Osteoblast (primary cell): ENCODE measurements around the gene S100A1. TPM values are rescaled to one million over a fixed set of nuclear protein-coding genes. Genes with fewer than 3 reads are reported as not detected.
"Not testable (repeated sequence)": the region's sequence is repeated elsewhere in the genome, so short reads cannot be mapped to it uniquely, and the experiment has no call there.

ENCODE experiments used
- DNase-seq: peaks from one replicate; pipeline ENCODE4 v3.0.0; 2011; ENCODE audit warnings: low spot score, mixed read lengths; ENCODE audit not compliant: insufficient read length; ENCODE audit errors: missing footprints
- H2AFZ ChIP-seq: 2 replicates; pipeline ENCODE4 v1.6.0; 2011; ENCODE audit warnings: mild to moderate bottlenecking, low read length
- H3K27ac ChIP-seq: 2 replicates; pipeline ENCODE4 v1.5.1; 2011; ENCODE audit warnings: mild to moderate bottlenecking, low read depth, low read length, moderate library complexity
- H3K27me3 ChIP-seq: 2 replicates; pipeline ENCODE4 v1.6.0; 2012; ENCODE audit warnings: mild to moderate bottlenecking, control low read depth, inconsistent platforms, low read length, moderate library complexity; ENCODE audit not compliant: insufficient read depth
- H3K36me3 ChIP-seq: 2 replicates; pipeline ENCODE4 v1.5.1; 2011; ENCODE audit warnings: mild to moderate bottlenecking, low read length, control low read depth, moderate library complexity; ENCODE audit not compliant: insufficient read depth
- H3K4me1 ChIP-seq: 2 replicates; pipeline ENCODE4 v1.5.1; 2011; ENCODE audit warnings: mild to moderate bottlenecking, low read length, control low read depth, moderate library complexity; ENCODE audit not compliant: insufficient read depth
- H3K4me2 ChIP-seq: 2 replicates; pipeline ENCODE4 v1.6.0; 2011; ENCODE audit warnings: mild to moderate bottlenecking, low read length; ENCODE audit not compliant: insufficient read depth
- H3K4me3 ChIP-seq: fragments of 200-600 bp; sonication (generic); 3 replicates; pipeline ENCODE4 v1.5.1; 2012; ENCODE audit warnings: mild to moderate bottlenecking, low read length, inconsistent platforms; ENCODE audit not compliant: insufficient read depth
- H3K79me2 ChIP-seq: 2 replicates; pipeline ENCODE4 v1.6.0; 2012; ENCODE audit warnings: mild to moderate bottlenecking, low read length, control low read depth, inconsistent platforms; ENCODE audit not compliant: insufficient read depth
- H3K9me3 ChIP-seq: 2 replicates; pipeline ENCODE4 v1.5.1; 2011; ENCODE audit warnings: low read depth, low read length, control low read depth
- H4K20me1 ChIP-seq: 2 replicates; pipeline ENCODE4 v1.6.0; 2012; ENCODE audit warnings: mild to moderate bottlenecking, low read length, control low read depth; ENCODE audit not compliant: insufficient read depth
- CTCF ChIP-seq: IDR thresholded peaks from 2 replicates; pipeline ENCODE4 v1.5.1; 2011; ENCODE audit warnings: mild to moderate bottlenecking, low read depth, low read length, moderate library complexity; ENCODE audit errors: extremely low read depth
- total RNA-seq: library from RNA; depleted of rRNA; stranded (reverse); fragments of >200 nt; gene quantifications from 2 replicates; pipeline ENCODE4 v1.2.3, GENCODE V29; 2012

The S100A1 gene
- total RNA-seq, 1 donor, result not detected

DNA sequence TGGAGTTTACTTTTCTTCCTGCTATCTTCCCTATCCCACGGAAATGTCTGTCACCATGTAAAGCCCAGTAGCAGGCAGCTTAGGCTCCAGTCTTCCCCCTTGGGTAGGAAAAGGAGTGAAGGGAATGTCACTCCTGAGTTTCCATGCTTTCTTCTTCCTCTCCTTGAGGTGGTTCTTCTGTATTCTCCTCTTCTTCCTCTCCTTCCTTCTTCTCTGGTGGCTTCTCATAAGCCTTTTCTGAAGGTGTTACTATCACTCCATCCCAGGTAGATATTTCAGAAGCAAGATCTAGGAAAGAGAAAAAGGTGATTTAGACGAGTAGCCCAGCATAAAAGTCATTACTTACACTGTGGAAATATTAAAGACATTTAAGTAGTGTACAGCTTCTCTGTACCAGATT is 34.0 kb downstream of the S100A1 start:
- Histone ChIP-seq H3K4me1 (peaks cover 18% of the 10 kb centered on the region), H3K4me3 (no peak overlapping the region), H3K79me2 (peaks cover 23% of the 10 kb centered on the region), H3K36me3 (peaks cover 67% of the 10 kb centered on the region), H3K4me2 (no peak overlapping the region), H3K27me3 (no peaks in the 10 kb centered on the region), H4K20me1 (peaks cover 3% of the 10 kb centered on the region), H2AFZ (no peak overlapping the region), H3K9me3 (no peaks in the 10 kb centered on the region), H3K27ac (peak overlapping the region; percentile 71)
- no peak for TF ChIP-seq CTCF
- DNase-seq, result no peak

DNA sequence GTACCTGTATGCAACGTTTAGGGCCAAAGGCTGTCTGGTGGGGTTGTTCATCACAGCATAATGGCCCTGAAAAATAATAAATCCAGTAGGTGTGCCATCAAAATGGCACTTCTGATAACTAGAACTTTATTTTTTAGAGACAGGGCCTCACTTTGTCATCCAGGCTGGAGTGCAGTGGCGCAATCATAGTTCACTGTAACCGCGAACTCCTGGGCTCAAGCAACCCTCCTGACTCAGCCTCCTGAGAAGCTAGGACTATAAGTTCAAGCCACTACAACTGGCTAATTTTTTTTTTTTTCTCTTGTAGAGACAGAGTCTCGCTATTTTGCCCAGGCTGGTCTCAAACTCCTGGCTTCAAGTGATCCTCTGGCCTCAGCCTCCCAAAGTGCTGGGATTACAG is 35.0 kb downstream of the S100A1 start:
- TF ChIP-seq CTCF, result no peak
- peaks cover 18% of the 10 kb centered on the region for H3K4me1 ChIP-seq
- DNase-seq, result no peak
- peaks cover 32% of the 10 kb centered on the region for H3K79me2 ChIP-seq
- H4K20me1 ChIP-seq, result peaks cover 3% of the 10 kb centered on the region
- H3K27ac ChIP-seq, result peak overlapping the region; percentile 71
- H3K27me3 ChIP-seq, result no peaks in the 10 kb centered on the region
- peaks cover 77% of the 10 kb centered on the region for H3K36me3 ChIP-seq
- no peaks in the 10 kb centered on the region for H3K9me3 ChIP-seq
- no peak overlapping the region for H3K4me3 ChIP-seq
- no peak overlapping the region for H3K4me2 ChIP-seq
- H2AFZ ChIP-seq, result no peak overlapping the region

DNA sequence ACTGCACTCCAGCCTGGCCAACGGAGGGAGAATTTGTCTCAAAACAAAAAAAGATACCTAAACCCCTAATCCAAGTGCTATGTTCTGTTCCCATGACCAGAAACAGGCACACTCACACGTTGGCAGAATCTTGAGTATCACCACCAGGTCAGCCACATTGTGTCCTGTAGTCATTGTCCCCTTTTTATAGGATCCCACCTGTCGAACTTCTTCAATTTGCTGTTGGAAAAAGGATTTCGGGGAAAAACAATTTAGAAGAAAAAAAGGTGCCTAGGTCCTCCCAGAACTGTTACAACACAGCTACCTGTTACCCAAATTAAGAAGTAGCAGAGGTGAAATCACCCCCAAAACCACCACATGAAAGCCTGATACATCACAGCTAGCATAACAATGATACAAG is 39.2 kb downstream of the S100A1 start:
- H3K79me2 ChIP-seq, result peaks cover 40% of the 10 kb centered on the region
- H3K4me1 ChIP-seq, result peaks cover 22% of the 10 kb centered on the region
- no peak overlapping the region for H3K4me3 ChIP-seq
- TF ChIP-seq CTCF, result no peak
- H3K27me3 ChIP-seq, result no peaks in the 10 kb centered on the region
- DNase-seq, result no peak
- no peak overlapping the region for H3K27ac ChIP-seq
- no peak overlapping the region for H2AFZ ChIP-seq
- H3K4me2 ChIP-seq, result no peak overlapping the region
- H3K9me3 ChIP-seq, result no peaks in the 10 kb centered on the region
- H4K20me1 ChIP-seq, result peaks cover 6% of the 10 kb centered on the region
- peaks cover 73% of the 10 kb centered on the region for H3K36me3 ChIP-seq

GRCh38 chr1:153668672-153669071 is 40.4 kb downstream of the S100A1 start:
- H3K4me2 ChIP-seq, H3K9me3 ChIP-seq, H3K27ac ChIP-seq, H3K4me3 ChIP-seq, DNase-seq, H4K20me1 ChIP-seq, H2AFZ ChIP-seq, H3K27me3 ChIP-seq: not testable (repeated sequence)
- peaks cover 40% of the 10 kb centered on the region for H3K79me2 ChIP-seq
- H3K36me3 ChIP-seq, result peaks cover 61% of the 10 kb centered on the region
- H3K4me1 ChIP-seq, result peaks cover 16% of the 10 kb centered on the region

DNA sequence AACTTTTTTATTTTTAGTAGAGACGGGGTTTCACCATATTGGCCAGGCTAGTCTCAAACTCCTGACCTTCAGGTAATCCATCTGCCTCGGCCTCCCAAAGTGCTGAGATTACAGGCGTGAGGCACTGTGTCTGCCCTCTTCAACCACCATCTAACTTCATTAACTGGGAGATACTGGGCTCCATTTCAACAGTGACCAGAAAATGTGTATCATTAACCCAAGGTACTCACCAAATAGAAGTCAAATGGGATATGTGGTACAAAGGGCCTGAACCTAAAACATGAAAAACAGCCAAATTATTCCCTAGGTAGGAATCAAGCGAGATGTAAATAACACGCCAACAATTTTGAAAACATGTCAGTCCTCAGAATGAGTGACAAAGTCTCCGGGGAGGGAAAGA is 41.4 kb downstream of the S100A1 start:
- no peaks in the 10 kb centered on the region for H3K9me3 ChIP-seq
- peak overlapping the region; percentile 95 for H3K4me3 ChIP-seq
- H3K4me2 ChIP-seq, result peak overlapping the region; percentile 94
- TF ChIP-seq CTCF, result no peak
- H3K79me2 ChIP-seq, result peaks cover 38% of the 10 kb centered on the region
- H3K27ac ChIP-seq, result peak overlapping the region; percentile 90
- peak; percentile 44 for DNase-seq
- peaks cover 52% of the 10 kb centered on the region for H3K36me3 ChIP-seq
- H3K27me3 ChIP-seq, result no peaks in the 10 kb centered on the region
- no peak overlapping the region for H2AFZ ChIP-seq
- H4K20me1 ChIP-seq, result peaks cover 6% of the 10 kb centered on the region
- H3K4me1 ChIP-seq, result peaks cover 12% of the 10 kb centered on the region
